Urothelium cell line (cell line): ENCODE measurements around the gene SP140.
"Not testable (repeated sequence)": the region's sequence is repeated elsewhere in the genome, so short reads cannot be mapped to it uniquely, and the experiment has no call there.

ENCODE experiments used
- DNase-seq: peaks from one replicate; pipeline ENCODE4 v3.0.0; 2011; ENCODE audit warnings: low spot score, mixed read lengths
- FAIRE-seq: peaks from 2 replicates; lab custom pipeline; 2011; peaks lifted over from hg19 to GRCh38; lab: Jason Lieb, UNC

SP140 gene

DNA sequence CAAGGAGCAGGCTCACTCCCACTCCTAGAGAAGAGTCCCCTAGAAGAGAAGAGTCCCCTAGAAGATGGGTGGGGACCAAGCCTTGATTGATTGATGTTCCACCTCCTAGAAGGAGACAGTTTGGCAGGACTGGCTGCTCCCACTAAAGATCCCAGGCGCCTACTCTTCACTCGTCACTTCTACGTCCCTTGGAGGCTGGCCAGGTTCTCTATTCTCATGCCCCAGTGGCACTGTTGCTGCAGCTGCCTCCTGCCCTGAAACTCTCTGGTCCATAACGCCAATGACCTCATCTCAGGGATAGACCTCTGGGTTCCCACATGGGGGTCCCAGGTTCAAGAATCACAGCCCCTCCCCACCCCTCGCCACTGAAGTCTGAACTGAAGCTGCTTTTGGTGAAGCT is 99.0 kb downstream of the SP140 start:
- no peak for FAIRE-seq
- no peak for DNase-seq

DNA sequence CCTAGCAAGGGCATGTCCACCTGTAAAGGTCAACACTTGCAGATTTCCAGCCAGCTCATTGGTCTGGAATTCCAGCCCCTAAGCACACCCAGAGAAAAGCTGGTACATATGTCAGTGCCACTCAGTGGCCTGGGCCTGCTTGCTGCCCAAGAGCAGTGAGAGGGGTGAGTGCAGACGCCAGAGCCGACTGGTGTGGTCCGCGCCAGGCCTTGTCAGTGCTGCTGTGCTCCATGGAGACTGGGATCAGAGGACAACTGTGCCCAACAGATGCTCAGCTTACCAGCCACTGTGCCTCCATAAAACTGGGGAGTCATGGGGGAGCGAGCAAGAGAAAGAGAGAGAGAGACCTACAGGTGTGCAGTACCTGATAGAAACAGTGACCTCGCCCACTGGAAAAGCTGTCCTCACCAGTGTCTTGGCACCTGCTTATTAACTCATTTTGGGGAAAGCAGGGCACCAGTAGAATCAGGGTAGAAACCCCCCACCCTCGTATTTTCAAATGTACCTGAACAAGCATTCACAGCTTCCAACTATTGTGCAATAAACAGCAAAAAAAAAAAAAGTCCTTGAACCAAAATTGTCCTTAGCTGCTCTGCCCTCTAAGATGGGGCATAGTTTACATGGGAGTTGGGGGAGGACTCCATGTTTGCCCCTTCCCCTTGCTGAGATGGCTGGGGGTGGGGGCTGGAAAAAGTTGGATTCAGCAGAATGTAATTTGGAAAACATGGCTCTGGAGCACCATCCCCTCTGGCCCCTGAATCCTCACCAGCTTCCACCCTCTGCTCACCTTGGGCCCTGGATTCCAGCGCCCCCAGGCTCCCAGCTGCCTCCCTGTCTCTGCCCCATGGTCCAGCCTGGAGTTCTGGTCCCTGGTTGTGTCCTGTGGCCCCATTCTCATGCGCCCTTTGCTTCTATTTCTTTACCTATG is 100.0 kb downstream of the SP140 start:
- DNase-seq (no peak), FAIRE-seq (no peak)

DNA sequence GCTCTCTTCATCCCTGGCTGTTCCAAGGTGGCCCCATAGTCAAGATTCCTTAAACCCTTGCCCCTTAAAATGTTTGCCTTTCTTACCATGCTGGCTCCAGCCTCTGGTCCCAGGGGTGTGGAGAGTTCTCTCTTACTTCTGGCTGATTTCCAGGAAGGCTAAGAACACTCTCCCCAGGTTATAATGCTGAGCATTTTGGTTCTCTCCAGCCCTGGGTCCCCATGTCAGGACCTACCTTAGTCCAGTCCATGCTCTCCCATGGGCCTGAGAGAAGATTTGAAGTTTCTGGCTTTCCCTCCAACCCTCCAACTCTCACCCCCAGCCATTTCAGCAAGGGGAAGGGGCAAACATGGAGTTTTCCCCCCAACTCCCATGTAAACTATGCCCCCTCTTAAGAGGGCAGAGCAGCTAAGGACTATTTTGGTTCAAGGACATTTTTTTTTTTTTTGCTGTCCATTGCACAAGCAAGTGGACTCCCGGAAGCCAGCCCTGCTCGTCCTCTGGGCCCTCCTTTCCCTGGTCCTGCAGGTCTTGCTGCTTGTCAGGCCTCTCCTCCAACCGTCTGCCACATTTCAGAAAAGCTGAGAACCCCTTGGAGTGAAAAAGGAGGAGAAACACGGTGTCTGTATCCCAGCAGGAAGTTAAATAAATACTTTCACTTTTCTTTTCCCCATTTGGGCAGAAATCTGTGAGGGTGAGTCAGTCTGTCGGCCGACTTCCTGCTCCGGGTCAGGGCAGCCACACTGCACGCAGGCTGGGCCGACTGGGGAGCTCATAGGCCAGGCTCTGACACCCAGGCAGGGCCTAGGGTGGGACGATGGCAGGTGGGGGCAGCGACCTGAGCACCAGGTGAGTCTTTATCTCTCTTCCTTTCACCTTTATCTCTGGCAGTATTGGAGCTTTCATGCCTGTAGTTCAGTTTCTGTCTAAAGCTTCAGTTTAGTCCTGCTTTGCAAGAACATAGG is 101.2 kb downstream of the SP140 start, which contains the start of gene SP140L:
SP140L (plus strand) TSS at position 741 of the 965 bp plus-strand sequence; CDS start at position 818, 77 bp downstream.
- no peak for FAIRE-seq

DNA sequence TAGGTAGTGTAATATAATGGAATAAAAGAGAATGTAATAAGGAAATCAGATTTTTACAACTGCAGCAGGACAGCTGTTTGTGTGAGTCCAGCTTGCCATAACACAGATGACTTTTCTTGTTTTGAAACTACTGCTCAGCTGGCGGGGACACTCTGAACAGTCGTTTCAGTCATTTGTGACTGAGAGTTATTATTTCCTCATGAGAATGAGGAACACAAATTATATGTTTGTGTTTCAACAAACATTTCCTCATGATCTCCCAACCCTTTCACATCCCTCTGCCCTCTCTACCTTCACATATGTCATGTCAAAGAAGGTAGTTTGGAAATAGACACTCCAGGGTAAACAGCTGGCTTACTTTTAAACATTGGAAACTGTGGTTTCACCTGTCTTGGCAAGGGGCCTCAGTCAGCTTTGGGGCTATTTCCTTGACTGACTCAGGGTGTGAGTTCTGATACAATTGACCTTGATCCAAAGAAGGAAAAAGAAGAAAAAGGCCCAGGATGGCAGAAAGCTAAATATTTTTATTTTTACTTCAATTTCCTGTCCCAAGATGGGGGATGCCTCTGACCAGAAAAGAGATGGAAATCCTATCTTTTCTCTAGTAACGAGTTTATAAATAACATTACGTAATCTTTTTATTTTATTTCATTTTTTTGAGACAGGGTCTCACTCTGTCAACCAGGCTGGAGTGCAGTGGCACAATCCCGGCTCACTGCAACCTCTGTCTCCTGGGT is 102.0 kb downstream of the SP140 start:
- no peak for DNase-seq
- no peak for FAIRE-seq

More for the DNA sequence above, 101.2 kb downstream of the SP140 start, which contains the start of gene SP140L:
- peak; percentile 75 for DNase-seq

DNA sequence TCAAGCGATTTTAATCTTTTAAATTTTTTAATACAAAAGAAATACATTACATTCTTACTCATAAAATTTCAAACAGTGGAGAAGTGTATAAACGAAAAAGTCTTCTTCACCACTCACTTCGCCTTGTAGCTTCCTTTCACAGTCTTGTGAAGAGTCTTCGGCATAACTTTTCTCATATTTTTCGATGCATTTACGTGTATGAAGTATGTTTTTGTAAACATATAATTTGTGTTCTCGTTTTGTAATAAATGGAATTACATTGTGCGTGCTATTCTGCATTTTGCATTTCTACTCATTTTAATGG is 102.6 kb downstream of the SP140 start:
- FAIRE-seq (no peak), DNase-seq (no peak)

DNA sequence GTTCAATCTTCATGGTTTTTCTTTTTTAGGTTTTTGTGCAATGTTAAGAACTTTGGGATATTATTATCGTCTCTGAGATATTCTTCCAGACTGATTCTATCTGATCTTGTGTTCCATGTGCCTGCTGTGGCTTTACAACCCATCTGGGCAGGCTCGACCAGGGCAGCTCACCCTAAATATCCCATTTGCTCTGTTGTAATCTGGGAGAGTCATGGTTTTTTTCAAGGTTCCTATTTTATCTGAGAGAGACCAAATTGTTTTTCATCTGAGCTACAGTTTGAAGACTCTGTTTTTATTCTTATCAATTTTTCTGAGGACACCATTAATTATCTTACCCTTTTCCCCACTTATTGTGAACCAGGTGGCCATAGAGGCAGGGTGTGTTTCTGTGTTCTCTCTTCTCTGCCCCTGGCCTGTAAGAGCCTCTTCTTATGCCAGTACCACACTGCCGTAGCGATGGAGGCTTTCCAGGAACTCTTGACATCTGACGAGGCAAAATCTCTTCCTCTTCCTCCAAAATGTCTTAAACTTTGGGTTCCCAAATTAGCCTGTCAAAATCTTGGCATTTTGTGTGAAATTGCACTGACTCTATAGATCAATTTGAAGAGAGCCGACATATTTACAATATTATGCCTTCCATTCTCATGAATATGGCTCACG is 104.5 kb downstream of the SP140 start:
- DNase-seq (no peak), FAIRE-seq (no peak)

DNA sequence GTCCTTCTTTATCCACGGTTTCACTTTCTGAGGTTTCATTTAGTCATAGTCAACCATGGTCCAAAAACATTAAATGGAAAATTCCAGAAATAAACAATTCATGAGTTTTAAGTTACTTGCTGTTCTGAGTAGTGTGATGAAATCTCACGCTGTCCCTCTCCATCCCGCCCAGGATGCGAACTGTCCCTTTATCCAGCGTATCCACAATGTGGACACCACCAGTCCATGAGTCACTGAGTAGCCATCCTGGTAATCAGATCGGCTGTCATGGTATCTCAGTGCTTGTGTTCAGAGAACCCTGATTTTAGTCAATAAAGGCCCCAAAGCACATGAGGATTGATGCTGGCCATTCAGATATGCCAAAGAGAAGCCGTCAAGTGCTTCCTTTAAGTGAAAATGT is 105.2 kb downstream of the SP140 start:
- DNase-seq: no peak
- FAIRE-seq: no peak

DNA sequence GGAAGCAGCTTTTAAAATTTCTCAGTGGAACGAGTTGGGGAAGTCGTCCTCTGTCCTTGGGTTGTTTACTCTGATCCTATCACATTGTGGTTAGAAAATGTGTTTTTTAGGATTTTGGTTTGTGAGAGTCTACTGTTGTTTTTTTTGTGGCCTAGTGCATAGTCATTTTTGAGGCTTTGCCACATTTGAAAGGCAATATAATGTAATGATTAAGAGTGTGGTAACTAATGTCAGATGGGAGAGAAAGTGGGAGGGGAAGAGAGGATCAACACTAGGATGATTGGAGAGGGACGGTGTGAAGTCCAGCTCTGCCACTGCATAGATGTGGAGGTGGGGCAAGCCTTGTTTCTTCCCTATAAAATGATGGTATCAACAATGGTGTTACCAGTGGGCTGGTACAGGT is 109.9 kb downstream of the SP140 start:
- no peak for FAIRE-seq
- no peak for DNase-seq

DNA sequence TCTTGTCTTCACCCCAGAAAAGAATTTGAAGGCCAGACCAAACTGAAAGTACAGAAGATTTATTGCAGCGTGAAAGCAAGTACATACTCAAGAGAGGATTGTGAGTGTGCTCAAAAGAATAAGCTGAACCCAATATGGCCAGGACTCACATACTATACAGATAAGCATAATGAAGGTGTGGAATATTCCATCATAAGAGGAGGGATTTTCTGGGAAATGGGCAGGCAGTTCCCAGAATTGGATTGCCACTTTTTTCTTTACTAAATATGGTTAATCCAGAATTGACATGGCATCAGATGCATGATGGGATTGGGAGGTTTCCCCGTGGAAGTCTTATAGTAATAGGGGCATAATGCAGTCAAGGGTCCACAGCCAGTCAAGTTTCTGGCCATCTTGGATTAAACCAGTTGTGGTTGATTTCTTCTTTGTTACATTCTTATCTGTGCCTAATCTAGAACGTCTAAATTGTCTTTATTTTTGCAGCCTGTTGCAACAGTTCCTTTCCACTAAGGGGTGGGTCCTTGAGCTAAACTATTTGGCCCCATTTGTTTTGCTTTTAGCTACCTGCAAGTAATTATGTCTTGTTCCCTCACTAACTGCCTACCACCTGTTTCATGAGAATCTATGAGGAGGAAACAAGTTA is 110.4 kb downstream of the SP140 start:
- FAIRE-seq (no peak), DNase-seq (no peak)

DNA sequence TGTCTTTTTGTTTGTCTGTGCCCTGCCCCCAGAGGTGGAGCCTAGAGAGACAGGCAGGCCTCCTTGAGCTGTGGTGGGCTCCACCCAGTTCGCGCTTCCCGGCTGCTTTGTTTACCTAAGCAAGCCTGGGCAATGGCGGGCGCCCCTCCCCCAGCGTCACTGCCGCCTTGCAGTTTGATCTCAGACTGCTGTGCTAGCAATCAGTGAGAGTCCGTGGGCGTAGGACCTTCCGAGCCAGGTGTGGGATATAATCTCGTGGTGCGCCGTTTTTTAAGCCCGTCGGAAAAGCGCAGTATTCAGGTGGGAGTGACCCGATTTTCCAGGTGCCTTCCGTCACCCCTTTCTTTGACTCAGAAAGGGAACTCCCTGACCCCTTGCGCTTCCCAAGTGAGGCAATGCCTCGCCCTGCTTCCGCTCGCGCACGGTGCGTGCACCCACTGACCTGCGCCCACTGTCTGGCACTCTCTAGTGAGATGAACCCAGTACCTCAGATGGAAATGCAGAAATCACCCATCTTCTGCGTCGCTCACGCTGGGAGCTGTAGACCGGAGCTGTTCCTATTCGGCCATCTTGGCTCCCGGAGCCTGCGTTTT is 116.5 kb downstream of the SP140 start:
- not testable (repeated sequence) for FAIRE-seq, DNase-seq

DNA sequence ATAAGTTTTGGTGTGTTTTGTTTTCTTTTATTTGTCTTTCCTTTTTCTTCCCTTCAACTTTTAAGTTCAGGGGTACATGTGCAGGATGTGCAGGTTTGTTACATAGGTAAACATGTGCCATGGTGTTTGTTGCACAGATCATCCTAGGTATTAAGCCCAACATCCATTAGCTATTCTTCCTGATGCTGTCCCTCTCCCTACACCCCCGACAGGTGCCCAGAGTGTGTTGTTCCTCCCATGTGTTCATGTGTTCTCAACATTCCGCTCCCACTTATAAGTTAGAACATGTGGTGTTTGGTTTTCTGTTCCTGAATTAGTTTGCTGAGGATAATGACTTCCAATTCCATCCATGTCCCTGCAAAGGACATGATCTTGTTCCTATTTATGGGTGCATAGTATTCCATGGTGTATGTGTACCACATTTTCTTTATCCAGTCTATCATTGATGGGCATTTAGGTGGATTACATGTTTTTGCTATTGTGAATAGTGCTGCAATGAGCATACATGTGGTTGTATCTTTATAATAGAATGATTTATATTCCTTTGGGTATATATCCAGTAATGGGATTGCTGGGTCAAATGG is 117.6 kb downstream of the SP140 start:
- not testable (repeated sequence) for FAIRE-seq, DNase-seq

DNA sequence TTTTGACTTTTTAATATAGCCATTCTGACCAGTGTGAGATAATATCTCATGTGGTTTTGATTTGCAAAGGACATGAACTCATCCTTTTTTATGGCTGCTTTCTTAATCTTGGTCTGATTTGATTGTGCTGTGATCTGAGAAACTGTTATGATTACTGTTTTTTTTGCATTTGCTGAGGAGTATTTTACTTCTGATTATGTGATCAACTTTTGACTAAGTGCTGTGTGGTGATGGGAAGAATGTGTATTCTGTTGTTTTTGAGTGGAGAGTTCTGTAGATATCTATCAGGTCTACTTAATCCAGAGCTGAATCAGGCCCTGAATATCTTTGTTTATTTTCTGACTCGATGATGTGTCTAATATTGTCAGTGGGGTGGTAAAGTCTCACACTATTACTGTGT is 118.2 kb downstream of the SP140 start:
- DNase-seq: no peak
- no peak for FAIRE-seq

DNA sequence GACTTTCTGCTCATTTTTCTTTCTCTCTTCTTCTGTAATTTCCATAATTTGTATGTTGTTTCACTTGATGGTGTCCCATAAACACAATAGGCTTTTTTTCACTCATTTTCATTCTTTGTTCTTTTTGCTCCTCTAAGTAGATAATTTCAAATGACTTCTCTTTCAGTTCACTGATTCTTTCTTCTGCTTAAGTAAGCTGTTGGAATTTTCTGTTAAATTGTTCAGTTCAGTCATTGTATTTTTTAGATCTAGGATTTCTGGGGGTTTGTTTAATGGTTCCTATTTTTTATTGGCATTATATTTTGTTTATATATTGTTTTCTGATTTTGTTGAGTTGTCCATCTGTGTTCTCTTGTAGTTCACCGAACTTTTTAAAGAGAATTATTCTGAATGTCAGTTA is 120.9 kb downstream of the SP140 start:
- FAIRE-seq: no peak
- no peak for DNase-seq

DNA sequence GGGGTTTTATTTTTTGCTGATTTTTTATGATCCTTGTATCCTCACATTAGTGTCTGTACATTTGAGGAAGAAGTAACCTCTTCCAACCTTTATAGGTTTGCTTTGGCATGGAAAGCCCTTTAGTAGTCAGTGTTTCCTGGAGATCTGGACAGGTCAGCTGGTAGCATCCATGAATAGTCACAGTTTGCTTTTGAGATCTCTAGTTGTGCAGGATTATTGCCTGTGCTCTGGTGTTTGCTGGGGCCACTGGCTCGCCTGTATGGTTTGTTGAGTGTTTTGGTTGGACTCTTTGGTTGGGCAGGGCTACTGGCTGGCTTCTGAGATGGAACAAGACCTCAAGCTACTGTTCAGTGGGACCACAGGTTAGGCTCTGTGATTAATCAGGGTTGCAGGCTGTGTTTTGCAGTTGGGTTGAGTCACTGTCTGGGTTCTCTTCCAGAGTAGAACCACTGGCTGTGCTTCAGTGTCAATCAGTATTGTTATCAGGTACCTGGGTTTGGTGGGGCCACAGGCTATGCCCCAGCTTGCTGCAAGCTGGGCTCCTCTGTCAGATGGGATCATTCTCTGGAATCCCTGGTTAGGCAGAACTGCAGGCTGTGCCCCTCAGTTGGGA is 121.5 kb downstream of the SP140 start:
- DNase-seq (no peak), FAIRE-seq (no peak)

DNA sequence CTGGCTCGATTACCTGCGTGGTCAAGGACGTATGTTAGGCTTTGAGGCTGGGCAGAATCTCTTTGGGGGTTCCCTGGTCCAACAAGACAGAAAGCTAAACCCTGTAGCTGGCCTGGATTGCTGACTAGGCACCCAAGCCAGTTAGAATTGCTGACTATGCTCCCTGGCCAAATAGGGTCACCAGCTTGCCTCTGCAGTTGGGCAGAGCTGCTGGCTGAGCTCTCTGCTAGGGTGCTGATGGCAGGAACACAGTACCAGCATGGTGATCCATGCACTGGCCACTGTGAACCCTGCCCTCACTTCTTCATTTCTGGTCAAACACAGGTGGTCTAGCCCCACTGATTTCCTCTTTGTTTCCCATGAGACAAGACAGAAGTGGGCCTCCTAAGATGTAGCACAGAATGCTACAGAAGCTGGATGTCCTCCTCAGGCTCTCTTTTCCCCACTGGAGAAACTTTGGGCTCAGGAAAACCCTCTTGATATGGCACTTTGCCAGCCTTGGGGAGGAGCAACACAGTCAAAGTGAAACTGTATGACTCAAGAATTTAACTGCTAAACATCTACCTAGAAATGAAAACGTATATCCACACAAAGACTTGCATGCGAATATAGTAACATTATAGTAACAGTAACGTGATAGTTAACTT is 122.2 kb downstream of the SP140 start:
- FAIRE-seq (no peak), DNase-seq (no peak)

DNA sequence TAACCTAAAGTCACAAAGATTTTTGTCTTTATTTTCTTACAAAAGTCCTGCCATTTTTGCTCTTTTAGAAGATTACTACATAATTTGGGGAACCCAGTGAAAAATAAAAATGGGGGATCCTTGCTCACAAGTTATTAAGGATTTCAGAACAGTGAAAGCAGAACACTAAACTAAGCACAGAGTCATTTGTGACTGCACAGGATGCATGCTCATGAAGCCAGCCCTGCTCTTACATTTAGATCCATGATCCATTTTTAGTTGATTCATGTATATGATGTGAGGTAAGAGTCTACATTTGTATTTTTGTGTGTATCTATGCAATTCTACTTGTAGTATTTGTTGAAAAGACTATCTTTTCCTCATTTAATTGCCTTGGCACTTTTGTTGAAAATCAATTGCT is 123.3 kb downstream of the SP140 start:
- no peak for FAIRE-seq
- DNase-seq: no peak

DNA sequence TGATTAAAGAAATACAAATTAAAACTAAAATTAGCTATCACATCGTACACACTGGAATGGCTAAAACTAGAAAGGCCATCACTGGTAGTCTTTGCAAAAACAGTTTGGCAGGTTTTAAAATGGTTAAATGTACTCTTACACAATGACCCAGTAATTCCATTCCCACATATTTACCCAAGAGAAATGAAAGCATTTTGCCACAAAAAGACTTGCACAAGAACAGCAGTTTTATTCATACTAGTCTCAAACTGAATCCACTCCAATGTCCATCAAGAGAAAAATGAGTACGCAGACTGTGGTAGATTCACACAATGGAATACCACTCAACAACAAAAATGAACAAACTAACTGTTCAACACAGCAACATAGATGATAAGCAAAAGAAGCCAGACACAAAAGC is 130.5 kb downstream of the SP140 start:
- no peak for FAIRE-seq
- DNase-seq: no peak

DNA sequence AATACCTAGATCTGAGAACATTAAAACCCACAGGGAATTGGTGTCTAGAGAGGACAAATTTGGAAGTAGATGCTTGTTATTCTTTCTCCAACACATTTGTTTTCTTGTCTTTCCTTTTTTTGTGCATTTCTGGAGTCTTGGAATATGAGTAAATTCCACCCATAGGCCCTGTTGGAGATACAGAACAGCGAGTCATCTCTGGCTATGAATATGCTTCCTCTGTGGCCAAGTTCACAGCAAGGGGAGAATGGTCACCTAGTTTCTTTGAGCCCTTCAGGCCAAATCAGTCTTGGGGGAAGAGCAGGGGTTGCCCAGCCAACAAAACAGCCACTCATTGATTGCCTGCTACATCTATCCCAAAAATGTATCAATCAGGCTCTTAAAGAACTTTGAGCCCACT is 132.8 kb downstream of the SP140 start:
- DNase-seq: no peak
- FAIRE-seq: no peak
